ENCODE measurements around the gene ISLR2. TPM values are rescaled to one million over a fixed set of nuclear protein-coding genes. Genes with fewer than 3 reads are reported as not detected.

The ISLR2 gene
- total RNA-seq, 8 experiments from 2014 or later: 0.22 to 130 (median 37.9) TPM

GRCh38 chr15:74176262-74177214 is 46.2 kb downstream of the ISLR2 start:
- ATAC-seq (replicated peaks in 6 of 8): peak in 1 of 8 experiments; percentile 5
- in situ Hi-C loops (cut with MboI; ENCODE audit: low pct_unique_long_range_greater_than_20kb in 2 of 9, low sequenced_read_pairs in 9 of 9, unreplicated experiment in 9 of 9): no loop called here
- H3K4me3 ChIP-seq: no peak overlapping the region
- H3K27ac ChIP-seq: peak overlapping the region; percentile 69 to 84
- peaks cover 51 to 52% of the 10 kb centered on the region in 2 donors for H3K4me1 ChIP-seq (replicated peaks in 1 of 2)
- 49 to 100% (median 79%) methylated on average over 1 to 6 of the region's 10 CpGs; no CpG with 5 or more reads in 5 of the 10 experiments for whole genome bisulfite sequencing, 10 experiments

- in situ Hi-C loops (cut with MboI; ENCODE audit: low pct_unique_long_range_greater_than_20kb in 2 of 9, low sequenced_read_pairs in 9 of 9, unreplicated experiment in 9 of 9): no loop called here
- H3K4me3 ChIP-seq: no peak overlapping the region
- 40 to 100% (median 91%) methylated on average over 1 to 3 of the region's 7 CpGs; no CpG with 5 or more reads in 4 of the 10 experiments for WGBS, 10 experiments
- peak overlapping the region in 1 of 2 donors; percentile 63 for H3K27ac ChIP-seq
- ATAC-seq (replicated peaks in 6 of 8): no peak
- H3K4me1 ChIP-seq (replicated peaks in 1 of 2): peaks cover 38% of the 10 kb centered on the region in 2 donors
Observed at GRCh38 chr15:74178326-74179100, 48.1 kb downstream of the ISLR2 start.

GRCh38 chr15:74179101-74179841 is 48.9 kb downstream of the ISLR2 start:
- WGBS, 10 experiments: 0 to 100% (median 85%) methylated on average over 1 to 6 of the region's 13 CpGs; no CpG with 5 or more reads in 5 of the 10 experiments
- H3K4me3 ChIP-seq: no peak overlapping the region
- H3K4me1 ChIP-seq (replicated peaks in 1 of 2): peaks cover 30 to 31% of the 10 kb centered on the region in 2 donors
- in situ Hi-C loops (cut with MboI; ENCODE audit: low pct_unique_long_range_greater_than_20kb in 2 of 9, low sequenced_read_pairs in 9 of 9, unreplicated experiment in 9 of 9): no loop called here
- H3K27ac ChIP-seq: no peak overlapping the region
- peak in 6 of 8 experiments; percentile 7 to 90 (median 45) for ATAC-seq (replicated peaks in 6 of 8)

GRCh38 chr15:74179983-74180880 is 49.8 kb downstream of the ISLR2 start:
- ATAC-seq (replicated peaks in 6 of 8): peak in 5 of 8 experiments; percentile 4 to 67 (median 11)
- 20 to 94% (median 47%) methylated on average over 1 to 9 of the region's 17 CpGs; no CpG with 5 or more reads in 7 of the 10 experiments for WGBS, 10 experiments
- in situ Hi-C loops (cut with MboI; ENCODE audit: low pct_unique_long_range_greater_than_20kb in 2 of 9, low sequenced_read_pairs in 9 of 9, unreplicated experiment in 9 of 9): no loop called here
- H3K27ac ChIP-seq: peak overlapping the region in 1 of 2 donors; percentile 16
- no peak overlapping the region for H3K4me3 ChIP-seq
- peaks cover 27 to 28% of the 10 kb centered on the region in 2 donors for H3K4me1 ChIP-seq (replicated peaks in 1 of 2)

GRCh38 chr15:74180881-74181602 is 50.7 kb downstream of the ISLR2 start:
- H3K4me3 ChIP-seq: no peak overlapping the region
- WGBS, 10 experiments: 33 to 100% (median 92%) methylated on average over 1 to 9 of the region's 21 CpGs; no CpG with 5 or more reads in 7 of the 10 experiments
- peak overlapping the region in 1 of 2 donors; percentile 16 for H3K27ac ChIP-seq
- ATAC-seq (replicated peaks in 6 of 8): no peak
- peaks cover 24 to 29% of the 10 kb centered on the region in 2 donors for H3K4me1 ChIP-seq (replicated peaks in 1 of 2)
- in situ Hi-C loops (cut with MboI; ENCODE audit: low pct_unique_long_range_greater_than_20kb in 2 of 9, low sequenced_read_pairs in 9 of 9, unreplicated experiment in 9 of 9): no loop called here

GRCh38 chr15:74182131-74182530 is 51.7 kb downstream of the ISLR2 start:
- no peak for ATAC-seq (replicated peaks in 6 of 8)
- in situ Hi-C loops (cut with MboI; ENCODE audit: low pct_unique_long_range_greater_than_20kb in 2 of 9, low sequenced_read_pairs in 9 of 9, unreplicated experiment in 9 of 9): no loop called here
- WGBS, 10 experiments: 85 to 100% (median 98%) methylated on average over 1 to 4 of the region's 8 CpGs; no CpG with 5 or more reads in 4 of the 10 experiments

GRCh38 chr15:74184582-74185091 is 54.3 kb downstream of the ISLR2 start:
- peak in 1 of 8 experiments; percentile 20 for ATAC-seq (replicated peaks in 6 of 8)
- no peak overlapping the region for H3K27ac ChIP-seq
- H3K4me1 ChIP-seq (replicated peaks in 1 of 2): peaks cover 0 to 5% of the 10 kb centered on the region in 2 donors
- 100% methylated on average over 1 of the region's 12 CpGs; no CpG with 5 or more reads in 9 of the 10 experiments for WGBS, 10 experiments
- no peak overlapping the region for H3K4me3 ChIP-seq
- in situ Hi-C loops (cut with MboI; ENCODE audit: low pct_unique_long_range_greater_than_20kb in 2 of 9, low sequenced_read_pairs in 9 of 9, unreplicated experiment in 9 of 9): no loop called here

More at GRCh38 chr15:74182131-74182530, 51.7 kb downstream of the ISLR2 start:
- Histone ChIP-seq H3K27ac (no peak overlapping the region), H3K4me3 (no peak overlapping the region), H3K4me1 (replicated peaks in 1 of 2) (peaks cover 14 to 18% of the 10 kb centered on the region in 2 donors)

- ATAC-seq (replicated peaks in 6 of 8): peak in 5 of 8 experiments; percentile 16 to 72 (median 43)
- Histone ChIP-seq H3K4me1 (replicated peaks in 1 of 2) (peaks cover 0 to 5% of the 10 kb centered on the region in 2 donors), H3K27ac (no peak overlapping the region), H3K4me3 (no peak overlapping the region)
- in situ Hi-C loops (cut with MboI; ENCODE audit: low pct_unique_long_range_greater_than_20kb in 2 of 9, low sequenced_read_pairs in 9 of 9, unreplicated experiment in 9 of 9): no loop called here
- WGBS, 10 experiments: 59 to 87% (median 70%) methylated on average over 2 to 5 of the region's 8 CpGs; no CpG with 5 or more reads in 5 of the 10 experiments
Observed at GRCh38 chr15:74185710-74186348, 55.4 kb downstream of the ISLR2 start.

All from motor neuron (in vitro differentiated cells).